ENCODE data around the gene NEU2. TPM values are rescaled to one million over a fixed set of nuclear protein-coding genes. Genes with fewer than 3 reads are reported as not detected.
"Not testable (repeated sequence)": the region's sequence is repeated elsewhere in the genome, so short reads cannot be mapped to it uniquely, and the experiment has no call there.

The NEU2 gene
- polyA plus RNA-seq, 4 donors: not detected

DNA sequence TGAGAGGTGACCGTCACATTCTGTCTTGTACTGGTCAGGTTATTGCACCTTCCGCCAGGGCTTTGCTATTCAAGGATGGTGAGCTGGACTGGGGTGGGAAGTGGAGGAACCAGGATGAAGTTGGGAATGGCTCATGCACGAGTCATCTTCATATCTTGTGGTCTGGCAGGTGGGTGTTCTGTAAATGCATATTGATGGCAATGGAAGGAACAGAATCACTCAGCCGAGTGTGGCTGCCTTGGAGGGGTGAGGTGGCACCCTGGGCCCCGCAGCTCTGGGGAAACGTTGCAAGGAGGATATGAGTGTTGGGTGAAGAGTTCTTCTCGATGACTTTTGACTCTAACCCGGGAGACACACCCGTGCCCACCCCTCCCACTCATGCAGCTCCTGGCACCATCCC, 1.2 kb downstream of the NEU2 start:
- no peak for DNase-seq (ENCODE audit: low read depth in 4 of 4, low spot score in 3 of 4)

DNA sequence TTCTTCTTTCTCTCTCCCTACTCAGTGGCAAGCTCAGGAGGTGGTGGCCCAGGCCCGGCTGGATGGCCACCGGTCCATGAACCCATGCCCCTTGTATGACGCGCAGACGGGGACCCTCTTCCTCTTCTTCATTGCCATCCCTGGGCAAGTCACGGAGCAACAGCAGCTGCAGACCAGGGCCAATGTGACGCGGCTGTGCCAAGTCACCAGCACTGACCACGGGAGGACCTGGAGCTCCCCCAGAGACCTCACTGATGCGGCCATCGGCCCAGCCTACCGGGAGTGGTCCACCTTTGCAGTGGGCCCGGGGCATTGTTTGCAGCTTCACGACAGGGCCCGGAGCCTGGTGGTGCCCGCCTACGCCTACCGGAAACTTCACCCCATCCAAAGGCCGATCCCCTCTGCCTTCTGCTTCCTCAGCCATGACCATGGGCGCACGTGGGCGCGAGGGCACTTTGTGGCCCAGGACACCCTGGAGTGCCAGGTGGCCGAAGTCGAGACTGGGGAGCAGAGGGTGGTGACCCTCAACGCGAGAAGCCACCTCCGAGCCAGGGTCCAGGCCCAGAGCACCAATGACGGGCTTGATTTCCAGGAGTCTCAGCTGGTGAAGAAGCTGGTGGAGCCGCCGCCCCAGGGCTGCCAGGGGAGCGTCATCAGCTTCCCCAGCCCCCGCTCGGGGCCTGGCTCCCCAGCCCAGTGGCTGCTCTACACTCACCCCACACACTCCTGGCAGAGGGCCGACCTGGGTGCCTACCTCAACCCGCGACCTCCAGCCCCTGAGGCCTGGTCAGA, 1.8 kb downstream of the NEU2 start:
- no peak for DNase-seq (ENCODE audit: low read depth in 4 of 4, low spot score in 3 of 4)

DNA sequence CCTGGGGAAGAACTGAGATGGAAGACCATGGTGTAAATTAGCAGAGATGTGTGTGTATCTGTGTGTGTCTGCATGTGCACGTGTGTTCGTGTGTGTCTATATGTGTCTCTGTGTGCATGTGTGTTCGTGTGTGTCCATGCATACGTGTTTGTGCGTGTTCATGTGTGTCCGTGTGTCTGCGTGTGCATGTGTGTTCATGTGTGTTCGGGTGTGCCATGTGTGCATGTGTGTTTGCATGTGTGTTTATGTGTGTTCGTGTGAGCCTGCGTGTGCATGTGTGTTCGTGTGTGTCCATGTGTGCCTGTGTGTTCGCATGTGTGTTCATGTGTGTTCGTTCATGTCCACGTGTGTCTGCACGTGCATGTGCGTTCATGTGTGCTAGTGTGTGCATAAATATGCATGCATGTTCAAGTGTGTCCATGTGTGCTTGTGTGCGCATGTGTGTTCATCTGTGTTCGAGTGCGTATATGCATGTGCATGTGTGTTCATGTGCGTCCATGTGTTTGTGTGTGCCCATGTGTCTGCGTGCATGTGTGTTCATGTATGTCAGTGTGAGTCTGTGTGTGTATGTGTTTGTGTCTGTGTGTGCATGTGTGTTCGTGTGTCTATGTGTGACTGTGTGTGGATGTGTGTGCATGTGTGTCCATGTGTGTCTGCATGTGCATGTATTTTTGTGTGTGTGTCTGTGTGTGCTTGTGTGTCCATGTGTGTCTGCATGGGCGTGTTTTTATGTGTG, 3.1 kb downstream of the NEU2 start:
- no peak for DNase-seq (ENCODE audit: low read depth in 4 of 4, low spot score in 3 of 4)

- DNase-seq (ENCODE audit: low read depth in 4 of 4, low spot score in 3 of 4): no peak
Measured at GRCh38 chr2:233036162-233036838, 3.8 kb downstream of the NEU2 start.

- no peak for DNase-seq (ENCODE audit: low read depth in 4 of 4, low spot score in 3 of 4)
Measured at GRCh38 chr2:233037078-233037477, 4.6 kb downstream of the NEU2 start.

DNA sequence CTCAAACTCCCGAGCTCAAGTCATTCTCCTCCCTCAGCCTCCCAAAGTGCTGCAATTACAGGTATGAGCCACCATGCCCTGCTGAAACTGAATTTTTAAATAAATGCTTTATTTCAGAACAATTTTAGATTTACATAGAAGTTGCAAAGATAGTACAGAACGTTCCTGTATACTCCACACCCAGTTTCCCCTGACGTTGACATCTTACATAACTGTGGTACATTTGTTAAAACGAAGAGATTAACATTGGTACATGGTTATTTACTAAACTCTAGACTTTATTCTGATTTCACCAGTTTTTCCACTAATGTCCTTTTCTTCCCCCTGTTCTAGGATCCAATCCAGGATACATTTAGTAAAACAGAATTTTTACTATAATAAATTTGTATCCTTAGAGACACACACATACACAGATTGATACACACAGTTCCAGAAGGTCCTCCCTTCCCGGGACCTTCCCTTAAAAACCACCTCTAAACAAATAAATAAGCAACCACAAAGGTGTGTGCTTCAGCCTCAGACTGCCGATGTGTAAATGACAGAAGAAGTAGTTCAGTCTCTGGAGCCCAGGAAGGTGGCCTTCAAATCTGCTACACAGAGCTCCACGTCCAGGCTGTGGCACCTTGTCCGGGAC, 6.9 kb downstream of the NEU2 start:
- no peak for DNase-seq (ENCODE audit: low read depth in 4 of 4, low spot score in 3 of 4)

GRCh38 chr2:233039846-233040530, 7.5 kb downstream of the NEU2 start:
- no peak for DNase-seq (ENCODE audit: low read depth in 4 of 4, low spot score in 3 of 4)

- no peak for DNase-seq (ENCODE audit: low read depth in 4 of 4, low spot score in 3 of 4)
Measured at GRCh38 chr2:233040571-233040970, 8.1 kb downstream of the NEU2 start.

DNA sequence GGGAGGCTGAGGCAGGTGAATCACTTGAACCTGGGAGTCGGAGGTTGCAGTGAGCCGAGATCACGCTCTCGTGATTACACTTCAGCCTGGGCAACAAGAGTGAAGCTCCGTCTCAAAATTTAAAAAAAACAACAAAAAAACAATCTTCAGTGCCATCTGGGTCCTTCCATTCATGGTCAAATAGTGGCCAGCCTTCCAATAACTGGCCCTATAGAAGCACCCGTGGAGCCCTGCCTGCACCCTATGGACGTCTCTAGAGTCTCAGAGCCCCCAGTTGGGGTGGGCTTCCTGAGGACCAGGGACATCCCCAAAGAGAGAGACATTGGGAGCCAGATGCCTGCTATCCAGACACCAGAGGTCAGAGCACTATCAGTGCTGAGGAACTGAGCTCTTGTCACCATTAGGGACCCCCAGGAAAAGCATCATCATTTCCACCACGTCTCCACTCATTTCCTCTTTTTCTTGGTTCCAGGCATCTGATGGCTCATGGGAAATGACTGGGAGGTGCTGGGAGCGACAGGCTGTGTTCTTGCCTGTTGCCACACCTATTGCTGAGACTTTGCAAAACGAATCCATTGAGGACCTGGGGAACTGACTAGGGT, 9.4 kb downstream of the NEU2 start:
- no peak for DNase-seq (ENCODE audit: low read depth in 4 of 4, low spot score in 3 of 4)

DNA sequence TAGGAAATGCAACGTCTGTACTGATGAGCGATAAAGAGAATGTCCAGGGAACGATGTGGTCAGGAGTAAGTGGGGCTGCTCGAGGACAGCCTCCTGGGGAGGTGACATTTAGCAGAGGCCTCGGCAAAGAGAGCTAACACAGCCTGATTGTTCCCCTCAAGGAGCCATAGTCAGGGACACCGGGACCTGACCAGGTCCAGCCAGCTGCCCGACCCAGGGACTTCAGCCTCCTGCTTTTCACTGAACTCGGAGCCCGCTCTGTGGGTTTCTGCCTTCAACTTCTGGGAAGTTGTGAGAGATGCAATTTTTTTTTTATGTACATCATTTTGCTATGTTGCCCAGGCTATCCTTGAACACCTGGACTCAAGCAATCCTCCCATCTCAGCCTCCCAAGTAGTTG, 10.1 kb downstream of the NEU2 start:
- no peak for DNase-seq (ENCODE audit: low read depth in 4 of 4, low spot score in 3 of 4)

DNA sequence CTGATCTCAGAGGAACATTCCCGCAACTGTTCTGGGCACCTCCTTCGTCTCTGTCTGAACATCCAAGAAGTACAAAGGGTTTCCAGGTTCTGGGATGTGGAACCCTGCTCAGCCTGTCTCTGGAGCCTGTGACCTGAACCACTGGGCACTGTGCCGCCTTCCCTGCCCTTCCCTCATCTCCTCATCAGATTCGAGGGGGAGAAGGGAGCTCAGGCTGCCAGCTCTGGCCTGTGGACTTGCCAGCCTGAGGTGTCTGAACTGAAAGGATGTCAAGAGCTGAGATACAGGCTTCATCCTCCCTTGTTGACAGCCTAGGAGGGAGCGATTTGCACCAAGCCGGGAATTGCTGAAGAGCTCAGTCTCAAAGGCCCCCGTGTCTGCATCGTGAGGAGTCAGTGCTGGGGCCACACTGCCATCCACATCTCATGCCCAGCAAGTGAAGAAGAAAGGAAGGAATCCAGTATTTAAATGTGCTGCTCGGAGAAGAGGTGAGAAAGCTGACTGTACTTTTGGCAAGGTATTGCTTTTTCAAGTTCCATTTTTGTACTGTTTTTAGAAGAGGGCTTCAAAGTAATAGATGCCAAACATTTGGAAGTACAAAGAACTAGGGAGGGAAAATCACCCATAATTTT, 12.6 kb downstream of the NEU2 start:
- DNase-seq (ENCODE audit: low read depth in 4 of 4, low spot score in 3 of 4): no peak

- DNase-seq (ENCODE audit: low read depth in 4 of 4, low spot score in 3 of 4): no peak
Measured at GRCh38 chr2:233047206-233047605, 14.7 kb downstream of the NEU2 start.

GRCh38 chr2:233047667-233048066, 15.2 kb downstream of the NEU2 start:
- DNase-seq (ENCODE audit: low read depth in 4 of 4, low spot score in 3 of 4): no peak

DNA sequence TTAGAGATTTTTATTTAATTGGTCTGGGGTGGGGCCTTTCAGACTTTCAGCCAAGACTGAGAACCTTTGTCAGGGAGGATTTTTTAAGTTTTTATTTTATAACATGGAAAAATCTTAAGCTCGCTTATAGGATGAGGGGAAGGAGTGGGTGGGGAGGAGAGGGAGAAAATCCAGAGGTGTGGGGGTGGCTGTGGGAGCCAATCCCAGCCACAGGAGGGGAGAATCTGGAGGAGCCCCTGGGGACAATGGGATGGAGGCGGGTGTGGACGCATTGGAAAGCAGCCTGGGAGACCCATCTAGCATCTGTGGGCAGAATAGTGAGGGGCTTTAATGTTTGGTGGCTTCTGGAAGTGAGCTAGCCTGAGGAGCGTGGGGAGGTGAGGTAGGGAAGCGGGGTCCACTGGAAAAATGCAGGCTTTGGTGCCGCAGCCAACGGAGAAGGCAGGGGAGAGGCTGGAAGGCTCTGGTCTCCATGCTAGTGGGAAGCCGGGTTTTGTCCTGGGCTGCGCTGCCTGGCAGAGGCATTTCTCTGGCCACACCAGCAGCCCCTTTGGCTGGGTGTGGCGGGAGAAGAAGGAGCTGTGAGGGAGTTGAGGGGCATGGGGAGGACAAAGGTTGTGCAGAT, 16.2 kb downstream of the NEU2 start:
- DNase-seq (ENCODE audit: low read depth in 4 of 4, low spot score in 3 of 4): no peak

- DNase-seq (ENCODE audit: low read depth in 4 of 4, low spot score in 3 of 4): no peak
Measured at GRCh38 chr2:233049194-233049761, 16.8 kb downstream of the NEU2 start.

DNA sequence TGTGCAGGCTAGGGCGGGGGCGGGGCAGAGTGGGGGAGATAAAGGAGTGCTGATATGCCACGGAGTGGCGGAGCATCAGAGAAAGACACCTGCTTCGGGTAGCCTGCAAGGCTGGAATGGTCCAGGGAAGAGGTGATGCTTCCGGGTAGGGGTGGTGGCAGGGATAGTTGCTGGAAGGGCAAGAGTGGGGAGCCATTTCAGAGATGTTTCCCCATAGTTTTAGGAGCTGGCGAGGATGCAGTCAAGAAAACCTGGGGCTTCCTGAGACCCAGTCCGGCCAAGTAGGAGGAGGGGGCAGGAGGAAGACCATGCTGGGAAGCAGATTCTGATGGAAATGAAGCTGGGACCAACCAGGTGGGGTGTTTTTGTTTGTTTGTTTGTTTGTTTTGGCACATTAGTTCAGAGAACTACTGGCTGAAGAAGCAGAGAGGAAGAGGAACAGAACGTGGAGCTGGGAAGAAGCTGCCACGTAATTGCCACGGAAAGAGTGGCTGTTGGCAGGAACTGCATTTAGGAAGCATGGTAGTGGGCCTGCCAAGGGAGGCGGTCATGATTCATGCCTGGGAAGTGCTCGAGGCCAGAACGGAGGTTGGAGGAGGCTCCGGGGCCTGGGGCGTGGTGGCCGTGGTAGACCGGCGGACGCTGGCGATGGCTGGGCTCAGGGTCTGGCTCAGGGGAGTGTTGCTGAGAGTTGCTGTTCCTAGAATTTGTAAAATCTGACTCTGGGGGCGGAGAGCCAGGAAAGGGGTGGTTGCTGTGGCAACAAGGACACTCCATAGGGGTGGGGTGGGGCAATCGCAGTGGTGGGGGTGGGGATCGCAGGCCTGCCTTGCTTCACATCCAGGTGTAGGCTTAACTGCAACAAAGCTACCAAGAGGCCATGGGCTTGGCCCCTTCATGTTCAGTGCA, 19.0 kb downstream of the NEU2 start:
- no peak for DNase-seq (ENCODE audit: low read depth in 4 of 4, low spot score in 3 of 4)

DNA sequence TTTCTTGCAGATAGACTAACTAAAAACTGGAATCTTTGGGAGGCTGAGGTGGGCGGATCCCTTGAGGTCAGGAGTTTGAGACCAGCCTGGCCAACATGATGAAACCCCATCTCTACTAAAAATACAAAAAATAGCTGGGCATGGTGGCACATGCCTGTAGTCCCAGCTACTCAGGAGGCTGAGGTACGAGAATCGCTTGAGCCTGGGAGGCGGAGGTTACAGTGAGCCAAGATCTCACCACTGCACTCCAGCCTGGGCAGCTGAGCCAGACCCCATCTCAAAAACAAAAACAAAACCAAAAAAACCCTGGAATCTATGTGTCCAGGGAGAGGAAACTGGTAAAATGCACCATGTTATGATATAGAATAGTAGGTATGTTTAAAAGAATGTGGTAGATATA, 20.0 kb downstream of the NEU2 start:
- DNase-seq (ENCODE audit: low read depth in 4 of 4, low spot score in 3 of 4): not testable (repeated sequence)

Data from left renal pelvis (tissue), 4 donors.